Parathyroid adenoma (tissue), 2 donors: ENCODE data around the gene FLT1.

ENCODE experiments used
- H2AFZ ChIP-seq: fragments of 300-600 bp; sonication (generic); one replicate; pipeline ENCODE4 v1.7.0; 2017; ENCODE audit warnings: antibody characterized with exemption, mild to moderate bottlenecking
- H3K27ac ChIP-seq: fragments of 300-600 bp; sonication (generic); one replicate; pipeline ENCODE4 v1.7.0; 2017
- H3K27me3 ChIP-seq: fragments of 300-600 bp; sonication (generic); one replicate; pipeline ENCODE4 v1.7.0; 2017; ENCODE audit warnings: low read length; ENCODE audit not compliant: control insufficient read depth, insufficient read depth
- H3K36me3 ChIP-seq: fragments of 300-600 bp; sonication (generic); one replicate; pipeline ENCODE4 v1.7.0; 2017; ENCODE audit warnings: low read length; ENCODE audit not compliant: control insufficient read depth, insufficient read depth
- H3K4me1 ChIP-seq: fragments of 300-600 bp; sonication (generic); one replicate; pipeline ENCODE4 v1.7.0; 2017; ENCODE audit warnings: control low read depth
- H3K4me2 ChIP-seq: fragments of 300-600 bp; sonication (generic); one replicate; pipeline ENCODE4 v1.7.0; 2017; ENCODE audit warnings: low read length
- H3K4me3 ChIP-seq: fragments of 300-600 bp; sonication (generic); one replicate; pipeline ENCODE4 v1.7.0; 2017; ENCODE audit warnings: low read depth, low read length
- H3K79me2 ChIP-seq: fragments of 300-600 bp; sonication (generic); one replicate; pipeline ENCODE4 v1.7.0; 2017; ENCODE audit warnings: control low read depth
- H3K9ac ChIP-seq: fragments of 300-600 bp; sonication (generic); one replicate; pipeline ENCODE4 v1.7.0; 2017; ENCODE audit warnings: mild to moderate bottlenecking
- H3K9me3 ChIP-seq: fragments of 300-600 bp; sonication (generic); one replicate; pipeline ENCODE4 v1.7.0; 2017; ENCODE audit warnings: low read length; ENCODE audit not compliant: control insufficient read depth
- CTCF ChIP-seq: fragments of 300-600 bp; sonication (generic); IDR thresholded peaks from one replicate; pipeline ENCODE4 v1.7.0; 2017; ENCODE audit warnings: antibody characterized with exemption, mild to moderate bottlenecking
- donor health status: primary hyperparathyroidism.

The FLT1 gene

DNA sequence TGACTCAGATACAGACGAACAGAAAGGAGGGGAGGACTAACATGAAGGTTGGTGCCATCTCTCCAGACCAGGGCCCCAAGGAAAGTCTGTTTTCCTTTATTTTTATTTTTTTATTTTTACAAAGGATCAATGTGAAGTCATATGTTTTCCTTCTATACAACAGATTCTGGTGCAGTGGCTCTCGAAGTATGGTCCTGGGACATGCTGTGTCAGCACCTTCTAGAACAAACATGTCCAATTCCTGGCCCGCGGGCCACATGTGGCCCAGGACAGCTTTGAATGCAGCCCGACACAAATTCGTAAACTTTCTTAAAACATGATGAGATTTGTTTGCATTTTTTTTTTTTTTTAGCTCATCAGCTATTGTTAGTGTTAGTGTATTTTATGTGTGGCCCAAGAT lies 174.7 kb downstream of the FLT1 start:
- Histone ChIP-seq H3K9me3 (no peaks in the 10 kb centered on the region), H3K27ac (no peak overlapping the region), H3K79me2 (no peaks in the 10 kb centered on the region), H2AFZ (no peak overlapping the region), H3K4me2 (no peak overlapping the region), H3K4me1 (peaks cover 7% of the 10 kb centered on the region), H3K36me3 (no peaks in the 10 kb centered on the region), H3K9ac (no peak overlapping the region), H3K4me3 (no peak overlapping the region), H3K27me3 (no peaks in the 10 kb centered on the region)
- TF ChIP-seq CTCF: no peak

GRCh38 chr13:28319528-28319927 lies 175.4 kb downstream of the FLT1 start:
- H3K4me2 ChIP-seq: no peak overlapping the region
- TF ChIP-seq CTCF: no peak
- no peaks in the 10 kb centered on the region for H3K27me3 ChIP-seq
- no peaks in the 10 kb centered on the region for H3K9me3 ChIP-seq
- H3K9ac ChIP-seq: no peak overlapping the region
- no peak overlapping the region for H3K4me3 ChIP-seq
- H3K36me3 ChIP-seq: no peaks in the 10 kb centered on the region
- no peak overlapping the region for H3K27ac ChIP-seq
- no peak overlapping the region for H2AFZ ChIP-seq
- H3K4me1 ChIP-seq: peaks cover 7% of the 10 kb centered on the region
- no peaks in the 10 kb centered on the region for H3K79me2 ChIP-seq

DNA sequence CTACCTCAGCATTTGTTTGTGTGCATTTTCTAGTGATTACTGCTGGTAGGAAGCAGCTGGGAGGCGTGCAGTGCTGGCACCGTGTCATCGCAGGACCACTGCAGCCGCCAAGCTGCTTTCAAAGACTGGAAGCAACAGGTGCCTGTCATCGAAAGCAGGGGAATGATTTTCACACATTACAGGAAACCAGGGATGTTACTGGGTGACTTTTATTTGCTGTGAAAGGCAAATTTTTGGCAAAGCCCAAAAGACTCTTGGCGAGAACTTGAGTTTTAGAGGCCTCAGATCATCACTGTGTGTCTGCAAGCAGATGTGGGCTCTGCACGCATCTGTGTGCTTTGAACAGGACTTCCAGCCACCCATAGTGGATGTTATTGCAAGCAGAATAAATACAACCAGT lies 176.4 kb downstream of the FLT1 start:
- Histone ChIP-seq H3K4me2 (no peak overlapping the region), H3K9me3 (no peaks in the 10 kb centered on the region), H3K4me1 (peaks cover 7% of the 10 kb centered on the region), H3K79me2 (no peaks in the 10 kb centered on the region), H3K4me3 (no peak overlapping the region), H3K27me3 (no peaks in the 10 kb centered on the region), H3K27ac (no peak overlapping the region), H3K9ac (no peak overlapping the region), H2AFZ (no peak overlapping the region), H3K36me3 (no peaks in the 10 kb centered on the region)
- TF ChIP-seq CTCF: no peak

GRCh38 chr13:28316836-28317235 lies 178.1 kb downstream of the FLT1 start:
- no peak overlapping the region for H3K27ac ChIP-seq
- no peak overlapping the region for H3K9ac ChIP-seq
- H3K4me3 ChIP-seq: no peak overlapping the region
- no peak overlapping the region for H3K4me2 ChIP-seq
- H3K27me3 ChIP-seq: no peaks in the 10 kb centered on the region
- H3K36me3 ChIP-seq: no peaks in the 10 kb centered on the region
- no peaks in the 10 kb centered on the region for H3K9me3 ChIP-seq
- no peak overlapping the region for H2AFZ ChIP-seq
- H3K79me2 ChIP-seq: no peaks in the 10 kb centered on the region
- H3K4me1 ChIP-seq: peaks cover 7% of the 10 kb centered on the region
- no peak for TF ChIP-seq CTCF

- H3K4me3 ChIP-seq: no peak overlapping the region
- H3K79me2 ChIP-seq: no peaks in the 10 kb centered on the region
- H3K27me3 ChIP-seq: no peaks in the 10 kb centered on the region
- H3K4me2 ChIP-seq: no peak overlapping the region
- no peaks in the 10 kb centered on the region for H3K36me3 ChIP-seq
- H3K4me1 ChIP-seq: peaks cover 7% of the 10 kb centered on the region
- TF ChIP-seq CTCF: no peak
- no peaks in the 10 kb centered on the region for H3K9me3 ChIP-seq
- no peak overlapping the region for H3K9ac ChIP-seq
- peak overlapping the region; percentile 62 for H2AFZ ChIP-seq
- no peak overlapping the region for H3K27ac ChIP-seq
Observed at GRCh38 chr13:28316129-28316528, 178.8 kb downstream of the FLT1 start.
